ENCODE data around the gene FTO. TPM values are rescaled to one million over a fixed set of nuclear protein-coding genes. Genes with fewer than 3 reads are reported as not detected.

Gene FTO
- total and polyA plus RNA-seq, 2 of the 13 experiments (the other 11 are each of a cell fraction or from before 2014, with no cell fraction given): 41.6 to 55.8 TPM

DNA sequence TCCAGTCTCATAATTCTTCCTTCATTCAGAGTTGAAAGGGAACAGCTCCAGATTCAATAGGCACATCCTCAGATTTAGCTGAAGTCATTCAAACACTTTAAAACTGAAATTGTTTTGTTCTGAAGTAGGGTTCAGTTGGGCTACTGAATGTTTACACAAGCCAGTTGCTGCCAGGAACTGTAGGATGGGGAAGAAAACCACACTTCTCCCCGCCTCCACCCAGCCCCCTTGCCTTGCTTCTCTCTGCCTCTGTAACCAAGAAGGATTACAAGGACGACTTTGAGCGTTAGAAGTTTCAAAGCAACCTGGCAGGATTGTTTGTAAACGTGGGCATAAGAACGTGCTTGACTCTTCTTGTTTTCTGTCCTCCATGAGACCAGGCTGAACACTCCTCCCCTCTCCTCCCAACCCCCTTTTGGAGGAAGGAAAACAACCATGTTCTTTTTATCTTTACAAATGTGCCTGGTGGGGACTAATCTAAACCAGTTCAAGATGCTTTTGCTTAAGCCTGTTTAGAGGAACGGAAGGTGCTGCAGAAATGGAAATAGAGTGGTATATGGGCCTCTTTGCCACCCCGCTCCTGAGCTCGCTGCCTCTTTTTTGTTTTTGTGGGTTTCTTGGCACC is 287.9 kb downstream of the FTO start (continued):
- TF ChIP-seq CC2D1A (CRISPR knock-in tag; IDR thresholded peaks at IDR 0.05): no peak
- no peak for TF ChIP-seq TFDP2 (CRISPR knock-in tag; IDR thresholded peaks at IDR 0.05)
- TF ChIP-seq YY1 (IDR thresholded peaks at IDR 0.05; ENCODE audit: insufficient read depth, insufficient replicate concordance, low read depth, low read length): no peak
- TF ChIP-seq ZFAT (CRISPR knock-in tag; conservative IDR thresholded peaks at IDR 0.05): no peak
- TF ChIP-seq JUND (CRISPR knock-in tag; IDR thresholded peaks at IDR 0.05): no peak
- no peak for TF ChIP-seq NR2F1 (CRISPR knock-in tag; IDR thresholded peaks at IDR 0.05)
- TF ChIP-seq GFI1 (CRISPR knock-in tag; IDR thresholded peaks at IDR 0.05; ENCODE audit: borderline replicate concordance): peak; percentile 60; the same call in 1 of the 2 replicates
- no peak for TF ChIP-seq ZNF761 (CRISPR knock-in tag; conservative IDR thresholded peaks at IDR 0.05)
- no peak for TF ChIP-seq POGZ (CRISPR knock-in tag; IDR thresholded peaks at IDR 0.05)
- peak; percentile 61; the same call in 1 of the 2 replicates for TF ChIP-seq FOXA3 (CRISPR knock-in tag; IDR thresholded peaks at IDR 0.05)
- no peak for TF ChIP-seq CBX5 (CRISPR knock-in tag; IDR thresholded peaks at IDR 0.05; ENCODE audit: borderline replicate concordance)
- peak; percentile 54 for TF ChIP-seq RCOR2 (CRISPR knock-in tag; IDR thresholded peaks at IDR 0.05)
- peak; percentile 4; the same call in 1 of the 2 replicates for TF ChIP-seq ZNF331 (CRISPR knock-in tag; IDR thresholded peaks at IDR 0.05)
- no peak for TF ChIP-seq TFDP1 (CRISPR knock-in tag; IDR thresholded peaks at IDR 0.05; ENCODE audit: borderline replicate concordance)
- TF ChIP-seq SALL1 (CRISPR knock-in tag; IDR thresholded peaks at IDR 0.05): 0 out of 2 replicates have a peak, but pooled peaks have one; percentile 18
- TF ChIP-seq ZNF430 (CRISPR knock-in tag; IDR thresholded peaks at IDR 0.05): no peak
- TF ChIP-seq ZSCAN21 (CRISPR knock-in tag; IDR thresholded peaks at IDR 0.05; ENCODE audit: borderline replicate concordance): no peak
- no peak for TF ChIP-seq HMGA1 (CRISPR knock-in tag; conservative IDR thresholded peaks at IDR 0.05)
- TF ChIP-seq FOXP1 (IDR thresholded peaks at IDR 0.05): no peak
- TF ChIP-seq FOXP1 (CRISPR knock-in tag; IDR thresholded peaks at IDR 0.05): peak; percentile 55
- no peak for TF ChIP-seq PHB2 (IDR thresholded peaks at IDR 0.05; ENCODE audit: partially characterized antibody)
- TF ChIP-seq RBFOX2 (IDR thresholded peaks at IDR 0.05; ENCODE audit: low read depth, low read length): no peak
- TF ChIP-seq ZBTB25 (CRISPR knock-in tag; IDR thresholded peaks at IDR 0.05): 0 out of 2 replicates have a peak, but pooled peaks have one; percentile 18
- TF ChIP-seq ZNF883 (CRISPR knock-in tag; IDR thresholded peaks at IDR 0.05; ENCODE audit: not compliant biosample characterization): no peak
- TF ChIP-seq MATR3 (CRISPR knock-in tag; IDR thresholded peaks at IDR 0.05): no peak
- TF ChIP-seq THYN1 (CRISPR knock-in tag; IDR thresholded peaks at IDR 0.05; ENCODE audit: borderline replicate concordance, low read depth): no peak
- no peak for TF ChIP-seq SIN3B (IDR thresholded peaks at IDR 0.05; ENCODE audit: low read length)
- no peak for TF ChIP-seq SOX13 (IDR thresholded peaks at IDR 0.05)
- peak in 1 of 2 experiments; percentile 59; a peak in 2 of 4 replicates for TF ChIP-seq SOX13 (CRISPR knock-in tag; conservative IDR thresholded peaks at IDR 0.05 in 1 of 2, IDR thresholded peaks at IDR 0.05 in 1 of 2)
